IPS-18c (cell line): ENCODE data around the gene PCDHB4.
A peak's percentile ranks its signal among the peaks of the same experiment; 100 is the strongest.
"Not testable (repeated sequence)": the region's sequence is repeated elsewhere in the genome, so short reads cannot be mapped to it uniquely, and the experiment has no call there.

Experiments used
- H3K4me3 ChIP-seq: 2 replicates; pipeline ENCODE4 v1.7.0; 2013; ENCODE audit warnings: low read depth, mild to moderate bottlenecking, low read length, moderate library complexity; ENCODE audit not compliant: insufficient read depth
- H3K9me3 ChIP-seq: one replicate; pipeline ENCODE4 v1.6.1; 2013; ENCODE audit warnings: mild to moderate bottlenecking, low read length, moderate library complexity; ENCODE audit not compliant: control insufficient read depth, insufficient read depth

Gene PCDHB4

DNA sequence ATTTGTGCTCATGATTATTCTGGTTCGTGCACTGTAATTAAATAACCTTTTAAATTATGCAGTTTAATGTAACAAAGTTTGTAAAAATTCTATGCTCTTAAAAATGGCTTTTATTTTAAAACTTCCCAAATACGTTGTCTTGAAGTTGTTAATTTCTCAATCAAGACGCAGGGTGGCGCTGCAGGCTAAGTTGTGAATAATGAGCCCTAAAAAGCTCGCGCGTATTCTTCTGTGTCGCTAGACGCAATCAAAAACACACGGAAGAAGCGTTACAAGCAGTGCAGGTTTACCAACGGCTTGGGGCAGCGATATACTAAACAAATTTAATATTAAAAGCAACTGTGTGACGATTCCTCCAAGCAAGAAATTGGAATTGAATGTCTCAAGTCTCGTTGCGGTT lies at the start of gene PCDHB4:
PCDHB4 (plus strand) TSS at position 256 of the 400 bp plus-strand sequence. CDS start 181 bp downstream, outside the sequence.
- H3K4me3 ChIP-seq, result no peak within 1 kb of the TSS
- H3K9me3 ChIP-seq, result peaks cover 3% of the 10 kb centered on the region

- Histone ChIP-seq H3K4me3 (no peak overlapping the region), H3K9me3 (peaks cover 3% of the 10 kb centered on the region)
Observed at GRCh38 chr5:141077826-141078225, 43.8 kb upstream of the PCDHB4 start.

DNA sequence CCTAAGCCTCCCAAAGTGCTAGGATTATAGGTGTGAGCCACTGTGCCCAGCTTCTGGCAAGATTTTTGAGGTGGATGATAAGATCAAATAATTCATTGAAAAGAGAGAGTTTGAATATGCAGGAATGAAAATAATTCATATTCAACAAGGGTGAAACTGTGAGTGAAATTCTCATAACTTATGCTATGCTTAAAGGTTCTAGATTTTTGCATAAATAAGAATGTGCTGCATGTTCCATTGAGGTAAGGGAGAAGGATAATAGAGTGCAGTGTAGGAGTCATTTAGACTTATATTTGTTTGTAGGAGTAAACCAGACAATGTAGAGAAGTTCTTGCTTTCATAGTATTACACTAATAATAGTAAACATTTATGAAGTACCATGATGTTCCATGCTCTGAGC lies 39.4 kb upstream of the PCDHB4 start:
- Histone ChIP-seq H3K9me3 (peaks cover 3% of the 10 kb centered on the region), H3K4me3 (no peak overlapping the region)

GRCh38 chr5:141084487-141084989 lies 37.1 kb upstream of the PCDHB4 start:
- Histone ChIP-seq H3K4me3 (peak overlapping the region; percentile 41; the same call in 1 of the 2 replicates), H3K9me3 (no peaks in the 10 kb centered on the region)

DNA sequence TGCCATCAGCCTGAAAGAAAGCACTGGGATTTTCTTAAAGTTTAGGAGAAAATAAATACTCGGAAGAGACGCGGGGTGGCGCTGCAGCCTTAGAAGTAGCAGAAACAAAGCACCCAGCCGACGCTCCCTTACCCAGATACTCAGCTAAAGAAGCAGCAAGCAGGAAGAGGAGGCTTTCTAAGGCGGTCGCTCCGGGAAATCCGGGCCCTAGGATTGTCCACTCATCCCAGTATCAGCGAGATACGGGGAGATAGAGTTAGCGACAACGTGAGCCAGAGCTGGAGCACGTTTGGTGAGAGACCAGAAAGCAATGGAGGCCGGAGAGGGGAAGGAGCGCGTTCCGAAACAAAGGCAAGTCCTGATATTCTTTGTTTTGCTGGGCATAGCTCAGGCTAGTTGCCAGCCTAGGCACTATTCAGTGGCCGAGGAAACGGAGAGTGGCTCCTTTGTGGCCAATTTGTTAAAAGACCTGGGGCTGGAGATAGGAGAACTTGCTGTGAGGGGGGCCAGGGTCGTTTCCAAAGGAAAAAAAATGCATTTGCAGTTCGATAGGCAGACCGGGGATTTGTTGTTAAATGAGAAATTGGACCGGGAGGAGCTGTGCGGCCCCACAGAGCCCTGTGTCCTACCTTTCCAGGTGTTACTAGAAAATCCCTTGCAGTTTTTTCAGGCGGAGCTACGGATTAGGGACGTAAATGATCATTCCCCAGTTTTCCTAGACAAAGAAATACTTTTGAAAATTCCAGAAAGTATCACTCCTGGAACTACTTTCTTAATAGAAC lies 26.9 kb upstream of the PCDHB4 start, which contains the start of gene PCDHB2:
PCDHB2 (plus strand) TSS at position 135 of the 782 bp plus-strand sequence; CDS start at position 311, 176 bp downstream.
- Histone ChIP-seq H3K4me3 (peak within 1 kb of the TSS; percentile 53), H3K9me3 (peaks cover 2% of the 10 kb centered on the region)

DNA sequence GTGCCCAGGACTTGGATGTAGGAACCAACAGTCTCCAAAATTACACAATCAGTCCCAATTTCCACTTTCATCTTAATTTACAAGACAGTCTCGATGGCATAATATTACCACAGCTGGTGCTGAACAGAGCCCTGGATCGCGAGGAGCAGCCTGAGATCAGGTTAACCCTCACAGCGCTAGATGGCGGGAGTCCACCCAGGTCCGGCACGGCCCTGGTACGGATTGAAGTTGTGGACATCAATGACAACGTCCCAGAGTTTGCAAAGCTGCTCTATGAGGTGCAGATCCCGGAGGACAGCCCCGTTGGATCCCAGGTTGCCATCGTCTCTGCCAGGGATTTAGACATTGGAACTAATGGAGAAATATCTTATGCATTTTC lies 26.4 kb upstream of the PCDHB4 start:
- H3K4me3 ChIP-seq, result peak overlapping the region; percentile 53

DNA sequence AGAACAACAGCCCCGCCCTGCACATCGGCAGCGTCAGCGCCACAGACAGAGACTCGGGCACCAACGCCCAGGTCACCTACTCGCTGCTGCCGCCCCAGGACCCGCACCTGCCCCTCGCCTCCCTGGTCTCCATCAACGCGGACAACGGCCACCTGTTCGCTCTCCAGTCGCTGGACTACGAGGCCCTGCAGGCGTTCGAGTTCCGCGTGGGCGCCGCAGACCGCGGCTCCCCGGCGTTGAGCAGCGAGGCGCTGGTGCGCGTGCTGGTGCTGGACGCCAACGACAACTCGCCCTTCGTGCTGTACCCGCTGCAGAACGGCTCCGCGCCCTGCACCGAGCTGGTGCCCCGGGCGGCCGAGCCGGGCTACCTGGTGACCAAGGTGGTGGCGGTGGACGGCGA lies 25.4 kb upstream of the PCDHB4 start:
- not testable (repeated sequence) for H3K9me3 ChIP-seq, H3K4me3 ChIP-seq

More for the DNA sequence above, 26.4 kb upstream of the PCDHB4 start:
- peaks cover 2% of the 10 kb centered on the region for H3K9me3 ChIP-seq

GRCh38 chr5:141096586-141096985 lies 25.0 kb upstream of the PCDHB4 start:
- not testable (repeated sequence) for H3K9me3 ChIP-seq, H3K4me3 ChIP-seq

DNA sequence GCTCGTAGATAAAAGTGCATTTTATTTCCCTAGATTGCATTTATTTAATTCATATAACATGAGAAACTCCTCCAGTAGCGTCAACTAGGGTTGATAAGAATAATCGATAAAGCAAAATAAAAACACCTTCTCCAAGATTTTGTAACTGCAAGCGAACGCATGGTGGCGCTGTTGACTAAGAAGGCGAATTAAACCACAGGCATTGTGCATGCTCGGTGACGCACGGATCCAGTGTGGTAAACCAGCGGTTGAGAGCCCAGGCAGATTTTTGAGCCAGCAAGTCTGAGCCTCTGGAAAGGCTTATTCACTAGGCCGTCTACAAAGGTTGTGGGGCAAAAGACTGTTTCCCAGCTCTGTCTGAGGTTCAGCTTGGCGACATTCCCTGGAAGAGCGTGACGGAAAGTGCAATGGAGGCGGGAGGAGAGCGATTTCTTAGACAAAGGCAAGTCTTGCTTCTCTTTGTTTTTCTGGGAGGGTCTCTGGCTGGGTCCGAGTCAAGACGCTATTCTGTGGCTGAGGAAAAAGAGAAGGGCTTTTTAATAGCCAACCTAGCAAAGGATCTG lies 21.3 kb upstream of the PCDHB4 start, which contains the start of gene PCDHB3:
PCDHB3 (plus strand) TSS at position 231 of the 563 bp plus-strand sequence; CDS start at position 408, 177 bp downstream.
- peaks cover 7% of the 10 kb centered on the region for H3K9me3 ChIP-seq
- no peak within 1 kb of the TSS for H3K4me3 ChIP-seq

- H3K9me3 ChIP-seq, result peaks cover 7% of the 10 kb centered on the region
- no peak overlapping the region for H3K4me3 ChIP-seq
Observed at GRCh38 chr5:141101059-141101458, 20.6 kb upstream of the PCDHB4 start.

GRCh38 chr5:141102070-141102469 lies 19.5 kb upstream of the PCDHB4 start:
- not testable (repeated sequence) for H3K9me3 ChIP-seq, H3K4me3 ChIP-seq

DNA sequence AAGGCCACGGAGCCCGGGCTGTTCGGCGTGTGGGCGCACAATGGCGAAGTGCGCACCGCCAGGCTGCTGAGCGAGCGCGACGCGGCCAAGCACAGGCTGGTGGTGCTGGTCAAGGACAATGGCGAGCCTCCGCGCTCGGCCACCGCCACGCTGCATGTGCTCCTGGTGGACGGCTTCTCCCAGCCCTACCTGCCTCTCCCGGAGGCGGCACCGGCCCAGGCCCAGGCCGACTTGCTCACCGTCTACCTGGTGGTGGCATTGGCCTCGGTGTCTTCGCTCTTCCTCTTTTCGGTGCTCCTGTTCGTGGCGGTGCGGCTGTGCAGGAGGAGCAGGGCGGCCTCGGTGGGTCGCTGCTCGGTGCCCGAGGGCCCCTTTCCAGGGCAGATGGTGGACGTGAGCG lies 19.1 kb upstream of the PCDHB4 start:
- not testable (repeated sequence) for H3K9me3 ChIP-seq, H3K4me3 ChIP-seq

GRCh38 chr5:141105350-141105749 lies 16.3 kb upstream of the PCDHB4 start:
- Histone ChIP-seq H3K9me3 (peaks cover 5% of the 10 kb centered on the region), H3K4me3 (no peak overlapping the region)

GRCh38 chr5:141119250-141119649 lies 2.4 kb upstream of the PCDHB4 start:
- peaks cover 3% of the 10 kb centered on the region for H3K9me3 ChIP-seq
- no peak overlapping the region for H3K4me3 ChIP-seq

DNA sequence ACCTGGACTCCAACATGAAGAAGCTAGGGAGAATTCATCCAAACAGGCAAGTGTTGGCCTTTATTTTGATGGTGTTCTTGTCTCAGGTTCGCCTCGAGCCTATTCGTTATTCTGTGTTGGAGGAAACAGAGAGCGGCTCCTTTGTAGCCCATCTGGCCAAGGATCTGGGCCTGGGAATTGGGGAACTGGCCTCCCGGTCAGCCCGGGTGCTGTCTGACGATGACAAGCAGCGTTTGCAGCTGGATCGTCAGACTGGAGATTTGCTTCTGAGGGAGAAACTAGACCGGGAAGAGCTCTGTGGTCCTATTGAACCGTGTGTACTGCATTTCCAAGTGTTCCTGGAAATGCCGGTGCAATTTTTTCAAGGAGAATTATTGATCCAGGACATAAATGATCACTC lies 367 bp downstream of the PCDHB4 start:
- Histone ChIP-seq H3K9me3 (peaks cover 3% of the 10 kb centered on the region), H3K4me3 (no peak overlapping the region)

DNA sequence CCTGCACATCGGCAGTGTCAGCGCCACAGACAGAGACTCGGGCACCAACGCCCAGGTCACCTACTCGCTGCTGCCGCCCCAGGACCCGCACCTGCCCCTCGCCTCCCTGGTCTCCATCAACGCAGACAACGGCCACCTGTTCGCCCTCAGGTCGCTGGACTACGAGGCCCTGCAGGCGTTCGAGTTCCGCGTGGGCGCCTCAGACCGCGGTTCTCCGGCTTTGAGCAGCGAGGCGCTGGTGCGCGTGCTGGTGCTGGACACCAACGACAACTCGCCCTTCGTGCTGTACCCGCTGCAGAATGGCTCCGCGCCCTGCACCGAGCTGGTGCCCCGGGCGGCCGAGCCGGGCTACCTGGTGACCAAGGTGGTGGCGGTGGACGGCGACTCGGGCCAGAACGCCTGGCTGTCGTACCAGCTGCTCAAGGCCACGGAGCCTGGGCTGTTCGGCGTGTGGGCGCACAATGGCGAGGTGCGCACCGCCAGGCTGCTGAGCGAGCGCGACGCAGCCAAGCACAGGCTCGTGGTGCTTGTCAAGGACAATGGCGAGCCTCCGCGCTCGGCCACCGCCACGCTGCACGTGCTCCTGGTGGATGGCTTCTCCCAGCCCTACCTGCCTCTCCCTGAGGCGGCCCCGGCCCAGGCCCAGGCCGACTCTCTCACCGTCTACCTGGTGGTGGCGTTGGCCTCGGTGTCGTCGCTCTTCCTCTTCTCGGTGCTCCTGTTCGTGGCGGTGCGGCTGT lies 1.9 kb downstream of the PCDHB4 start:
- H3K4me3 ChIP-seq, H3K9me3 ChIP-seq: not testable (repeated sequence)

DNA sequence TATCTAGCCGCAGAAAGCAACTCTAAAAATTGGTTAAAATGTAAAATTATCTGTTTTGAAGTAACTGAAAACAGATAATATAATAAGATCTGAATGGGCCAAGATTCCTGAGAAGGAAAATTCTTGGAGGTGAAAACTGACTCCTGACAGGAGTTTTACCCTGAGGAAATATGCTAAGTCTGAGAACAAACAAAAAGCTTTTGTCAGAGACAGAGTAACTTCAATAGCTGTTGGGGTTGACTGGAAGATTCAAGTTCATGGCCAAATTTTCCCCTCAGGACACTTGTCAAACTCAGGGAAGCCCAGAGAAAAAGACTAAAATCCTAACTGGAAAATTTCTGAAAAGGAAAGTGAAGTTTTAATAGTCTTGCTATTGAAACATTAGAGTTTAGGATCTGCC lies 5.7 kb downstream of the PCDHB4 start:
- Histone ChIP-seq H3K9me3 (peaks cover 3% of the 10 kb centered on the region), H3K4me3 (no peak overlapping the region)
